Stromal cell of bone marrow (primary cell): ENCODE results near the gene CAMK2A.

Source experiments
- DNase-seq: peaks from one replicate; pipeline ENCODE4 v3.0.0-alpha.2; 2012; ENCODE audit warnings: low read depth

CAMK2A gene

GRCh38 chr5:150186897-150187296 is 102.7 kb downstream of the CAMK2A start:
- no peak for DNase-seq

- DNase-seq, result no peak
Observed at GRCh38 chr5:150186137-150186536, 103.4 kb downstream of the CAMK2A start.

GRCh38 chr5:150184990-150185912 is 104.3 kb downstream of the CAMK2A start:
- DNase-seq, result no peak

GRCh38 chr5:150184006-150184405 is 105.6 kb downstream of the CAMK2A start:
- DNase-seq, result no peak

- no peak for DNase-seq
Observed at GRCh38 chr5:150183436-150183835, 106.1 kb downstream of the CAMK2A start.

- DNase-seq, result no peak
Observed at GRCh38 chr5:150182774-150183173, 106.8 kb downstream of the CAMK2A start.

- no peak for DNase-seq
Observed at GRCh38 chr5:150181766-150182545, 107.6 kb downstream of the CAMK2A start.

GRCh38 chr5:150181027-150181426 is 108.5 kb downstream of the CAMK2A start:
- no peak for DNase-seq

- DNase-seq, result peak; percentile 63
Observed at GRCh38 chr5:150180241-150181026, 109.1 kb downstream of the CAMK2A start.

- DNase-seq, result no peak
Observed at GRCh38 chr5:150179019-150179620, 110.5 kb downstream of the CAMK2A start.

- no peak for DNase-seq
Observed at GRCh38 chr5:150178262-150178661, 111.3 kb downstream of the CAMK2A start.

- DNase-seq, result no peak
Observed at GRCh38 chr5:150177721-150178120, 111.9 kb downstream of the CAMK2A start.

- DNase-seq, result no peak
Observed at GRCh38 chr5:150176745-150177477, 112.7 kb downstream of the CAMK2A start.

GRCh38 chr5:150175536-150175935 is 114.0 kb downstream of the CAMK2A start:
- DNase-seq, result no peak

- no peak for DNase-seq
Observed at GRCh38 chr5:150175076-150175475, 114.5 kb downstream of the CAMK2A start.

- no peak for DNase-seq
Observed at GRCh38 chr5:150174285-150174684, 115.3 kb downstream of the CAMK2A start.

GRCh38 chr5:150173161-150173560 is 116.4 kb downstream of the CAMK2A start:
- no peak for DNase-seq

- DNase-seq, result no peak
Observed at GRCh38 chr5:150172556-150172955, 117.0 kb downstream of the CAMK2A start.

- no peak for DNase-seq
Observed at GRCh38 chr5:150172145-150172544, 117.4 kb downstream of the CAMK2A start.
